ENCODE results near the gene CAMK2B.

- TF ChIP-seq POLR2AphosphoS5 (IDR thresholded peaks at IDR 0.05): no peak
- no peak for TF ChIP-seq POLR2A (IDR thresholded peaks at IDR 0.05; ENCODE audit: low read depth)
- no peak for TF ChIP-seq CTCF (IDR thresholded peaks at IDR 0.05)
- no peak for TF ChIP-seq EP300 (IDR thresholded peaks at IDR 0.05)
These were observed 68.2 kb downstream of the CAMK2B start for GRCh38 chr7:44257213-44257612.
